DMS114 treated with DMSO at 0.1 percent for 48 hours (cell line): ENCODE results near the gene VEZT.
"Not testable (repeated sequence)": the region's sequence is repeated elsewhere in the genome, so short reads cannot be mapped to it uniquely, and the experiment has no call there.

ENCODE experiments used
- DNase-seq: peaks from one replicate; lab custom pipeline; 2025; ENCODE audit not compliant: unreplicated experiment; lab: John Stamatoyannopoulos, UW

The VEZT gene

GRCh38 chr12:95253386-95253785 is 35.8 kb downstream of the VEZT start:
- no peak for DNase-seq

GRCh38 chr12:95257541-95257940 is 39.9 kb downstream of the VEZT start:
- no peak for DNase-seq

- DNase-seq: no peak
Observed at GRCh38 chr12:95258151-95258550, 40.5 kb downstream of the VEZT start.

- DNase-seq: no peak
Observed at GRCh38 chr12:95258803-95259202, 41.2 kb downstream of the VEZT start.

- DNase-seq: no peak
Observed at GRCh38 chr12:95259368-95259767, 41.8 kb downstream of the VEZT start.

GRCh38 chr12:95261109-95261508 is 43.5 kb downstream of the VEZT start:
- DNase-seq: no peak

GRCh38 chr12:95262808-95263207 is 45.2 kb downstream of the VEZT start:
- no peak for DNase-seq

GRCh38 chr12:95265765-95266164 is 48.2 kb downstream of the VEZT start:
- no peak for DNase-seq

- no peak for DNase-seq
Observed at GRCh38 chr12:95266254-95266653, 48.6 kb downstream of the VEZT start.

- DNase-seq: no peak
Observed at GRCh38 chr12:95269892-95270291, 52.3 kb downstream of the VEZT start.

- DNase-seq: no peak
Observed at GRCh38 chr12:95271465-95271864, 53.9 kb downstream of the VEZT start.

- DNase-seq: no peak
Observed at GRCh38 chr12:95277139-95277538, 59.5 kb downstream of the VEZT start.

GRCh38 chr12:95279856-95280255 is 62.2 kb downstream of the VEZT start:
- DNase-seq: no peak

- no peak for DNase-seq
Observed at GRCh38 chr12:95282266-95282665, 64.7 kb downstream of the VEZT start.

GRCh38 chr12:95283371-95283770 is 65.8 kb downstream of the VEZT start:
- DNase-seq: no peak

GRCh38 chr12:95286713-95287112 is 69.1 kb downstream of the VEZT start:
- no peak for DNase-seq

GRCh38 chr12:95291501-95291900 is 73.9 kb downstream of the VEZT start:
- DNase-seq: no peak

GRCh38 chr12:95298916-95299315 is 81.3 kb downstream of the VEZT start:
- DNase-seq: no peak

GRCh38 chr12:95300286-95300685 is 82.7 kb downstream of the VEZT start:
- no peak for DNase-seq

- DNase-seq: no peak
Observed at GRCh38 chr12:95303476-95303875, 85.9 kb downstream of the VEZT start.

- DNase-seq: no peak
Observed at GRCh38 chr12:95304673-95305198, 87.1 kb downstream of the VEZT start.

- DNase-seq: no peak
Observed at GRCh38 chr12:95312656-95313055, 95.0 kb downstream of the VEZT start.

- DNase-seq: not testable (repeated sequence)
Observed at GRCh38 chr12:95314756-95315155, 97.1 kb downstream of the VEZT start.

GRCh38 chr12:95316798-95317197 is 99.2 kb downstream of the VEZT start:
- DNase-seq: no peak
